ENCODE results near the gene R3HDM2.

- TF ChIP-seq CTCF (IDR thresholded peaks at IDR 0.05) = no peak
- TF ChIP-seq POLR2AphosphoS5 (IDR thresholded peaks at IDR 0.05) = no peak
- no peak for TF ChIP-seq POLR2A (IDR thresholded peaks at IDR 0.05)
Measured at GRCh38 chr12:57329219-57329618, 101.6 kb downstream of the R3HDM2 start.

Measured in transverse colon (tissue), 4 donors.